K562 (cell line): ENCODE data around the gene CDHR1. TPM values are rescaled to one million over a fixed set of nuclear protein-coding genes. Genes with fewer than 3 reads are reported as not detected.

Experiments used
- ARID2 ChIP-seq: fragments of 450-650 bp; IDR thresholded peaks from 2 replicates; pipeline ENCODE4 v1.6.1; 2017; ENCODE audit warnings: antibody characterized with exemption, mild to moderate bottlenecking
- CC2D1A ChIP-seq: fragments of 450-650 bp; IDR thresholded peaks from 2 replicates; pipeline ENCODE4 v1.6.1; 2017; ENCODE audit warnings: mild to moderate bottlenecking
- CTBP1 ChIP-seq: fragments of 450-650 bp; IDR thresholded peaks from 2 replicates; pipeline ENCODE4 v1.6.1; 2016; ENCODE audit warnings: borderline replicate concordance
- EGR1 ChIP-seq: fragments of 450-650 bp; conservative IDR thresholded peaks from 2 replicates; pipeline ENCODE4 v1.6.1; 2017; ENCODE audit warnings: mild to moderate bottlenecking
- L3MBTL2 ChIP-seq: fragments of 450-650 bp; IDR thresholded peaks from 2 replicates; pipeline ENCODE4 v1.6.1; 2016; ENCODE audit warnings: mild to moderate bottlenecking, moderate library complexity
- MAZ ChIP-seq, 2 experiments: fragments of 450-650 bp in 1 of 2; sonication (generic) in 1 of 2; formaldehyde crosslinking; IDR thresholded peaks in 1 of 2; conservative IDR thresholded peaks in 1 of 2; 2 replicates each; pipeline versions ENCODE4 v1.4.0 to v1.5.0; 2020; ENCODE audit warnings: mild to moderate bottlenecking in 1 of 2, missing genetic modification reagents in 1 of 2
- MXI1 ChIP-seq: IDR thresholded peaks from 2 replicates; pipeline ENCODE4 v1.6.1; 2011; ENCODE audit warnings: low read depth, mild to moderate bottlenecking, improper control_type of control experiment, low read length
- MYBL2 ChIP-seq, 2 experiments: fragments of 450-650 bp in 1 of 2; sonication (generic) in 1 of 2; formaldehyde crosslinking in 1 of 2; IDR thresholded peaks; 2 replicates each; pipeline versions ENCODE4 v1.6.1 to v1.8.1; 2017 to 2022; ENCODE audit warnings: borderline replicate concordance in 1 of 2, inconsistent platforms in 1 of 2, low read depth in 1 of 2, mild to moderate bottlenecking in 1 of 2, missing genetic modification reagents in 1 of 2, moderate library complexity in 1 of 2
- RAD21 ChIP-seq, 2 experiments: fragments of 250-450 bp in 1 of 2; fragments of 450-650 bp in 1 of 2; sonication (Bioruptor Pico) in 1 of 2; formaldehyde crosslinking in 1 of 2; IDR thresholded peaks in 1 of 2; conservative IDR thresholded peaks in 1 of 2; 2 replicates each; pipeline versions ENCODE4 v1.4.0 to v1.8.0; 2020 to 2022; ENCODE audit warnings: mild to moderate bottlenecking in 2 of 2, moderate library complexity in 1 of 2
- SMC3 ChIP-seq: conservative IDR thresholded peaks from 2 replicates; pipeline ENCODE4 v1.6.1; 2011; ENCODE audit warnings: low read depth, low read length, improper control_type of control experiment; ENCODE audit not compliant: insufficient read depth
- STAG1 ChIP-seq: sonication (generic); formaldehyde crosslinking; IDR thresholded peaks from 2 replicates; pipeline ENCODE4 v1.5.0; 2020; ENCODE audit warnings: missing genetic modification reagents, borderline replicate concordance
- XRCC5 ChIP-seq: fragments of 200-400 bp; formaldehyde crosslinking; IDR thresholded peaks from 2 replicates; pipeline ENCODE4 v1.6.1; 2017; ENCODE audit warnings: low read depth, mild to moderate bottlenecking, low read length
- polyA plus RNA-seq, 8 experiments: library from polyadenylated mRNA; depleted of rRNA in 4 of 8; stranded (reverse) in 5 of 8; unstranded in 3 of 8; fragments of >200 nt; fragmentation: Nextera tagmentation in 2 of 8; fragmentation: Illumina TruSeq in 1 of 8; extraction: Ambion mirVana in 2 of 8; extraction: Trizol in 1 of 8; gene quantifications; 2 replicates each; pipeline versions ENCODE4 v1.2.1 to v1.2.3, GENCODE V29; 2011 to 2014; ENCODE audit warnings: inconsistent platforms in 1 of 8, missing spikeins in 1 of 8
- total RNA-seq, 7 experiments: library from RNA; depleted of rRNA in 6 of 7; stranded (reverse); fragments of >200 nt in 6 of 7; fragmentation: Illumina TruSeq in 2 of 7; extraction: Trizol in 2 of 7; gene quantifications; 2 replicates each; pipeline versions ENCODE4 v1.2.1 to v1.2.3, GENCODE V29; 2011 to 2021; ENCODE audit warnings: low replicate concordance in 1 of 7
- TF ChIP-seq, protein P1 (sequence below), 3 experiments: IDR thresholded peaks in 2 of 3; conservative IDR thresholded peaks in 1 of 3; 2 replicates each; pipeline ENCODE4 v1.5.1; 2011 to 2012; ENCODE audit warnings: low read length in 3 of 3, mild to moderate bottlenecking in 3 of 3, control low read depth in 2 of 3, improper control_type of control experiment in 1 of 3, inconsistent platforms in 1 of 3, low read depth in 1 of 3, mixed read lengths in 1 of 3, moderate library complexity in 1 of 3; ENCODE audit not compliant: insufficient read depth in 2 of 3
- TF ChIP-seq, protein P2 (sequence below), 2 experiments: fragments of 450-650 bp; conservative IDR thresholded peaks; 2 replicates each; pipeline ENCODE4 v1.6.1; 2017; ENCODE audit warnings: mild to moderate bottlenecking in 2 of 2, moderate library complexity in 2 of 2
- TF ChIP-seq, protein P3 (sequence below): fragments of 450-650 bp; formaldehyde crosslinking; IDR thresholded peaks from 2 replicates; pipeline ENCODE4 v1.4.0; 2020; ENCODE audit warnings: mild to moderate bottlenecking, moderate library complexity

The CDHR1 gene
- total and polyA plus RNA-seq, 9 of the 15 experiments (the other 6 are each of a cell fraction or from before 2014, with no cell fraction given) = 0.03 to 0.99 (median 0.20) TPM

GRCh38 chr10:84264611-84265141 is 70.3 kb downstream of the CDHR1 start (continued):
- TF ChIP-seq, protein P1, sequence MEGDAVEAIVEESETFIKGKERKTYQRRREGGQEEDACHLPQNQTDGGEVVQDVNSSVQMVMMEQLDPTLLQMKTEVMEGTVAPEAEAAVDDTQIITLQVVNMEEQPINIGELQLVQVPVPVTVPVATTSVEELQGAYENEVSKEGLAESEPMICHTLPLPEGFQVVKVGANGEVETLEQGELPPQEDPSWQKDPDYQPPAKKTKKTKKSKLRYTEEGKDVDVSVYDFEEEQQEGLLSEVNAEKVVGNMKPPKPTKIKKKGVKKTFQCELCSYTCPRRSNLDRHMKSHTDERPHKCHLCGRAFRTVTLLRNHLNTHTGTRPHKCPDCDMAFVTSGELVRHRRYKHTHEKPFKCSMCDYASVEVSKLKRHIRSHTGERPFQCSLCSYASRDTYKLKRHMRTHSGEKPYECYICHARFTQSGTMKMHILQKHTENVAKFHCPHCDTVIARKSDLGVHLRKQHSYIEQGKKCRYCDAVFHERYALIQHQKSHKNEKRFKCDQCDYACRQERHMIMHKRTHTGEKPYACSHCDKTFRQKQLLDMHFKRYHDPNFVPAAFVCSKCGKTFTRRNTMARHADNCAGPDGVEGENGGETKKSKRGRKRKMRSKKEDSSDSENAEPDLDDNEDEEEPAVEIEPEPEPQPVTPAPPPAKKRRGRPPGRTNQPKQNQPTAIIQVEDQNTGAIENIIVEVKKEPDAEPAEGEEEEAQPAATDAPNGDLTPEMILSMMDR (IDR thresholded peaks at IDR 0.05 in 2 of 3, conservative IDR thresholded peaks at IDR 0.05 in 1 of 3; ENCODE audit: insufficient read depth in 2 of 3, low read depth in 1 of 3, low read length in 3 of 3) = peak; percentile 90 to 98 (median 97)
- TF ChIP-seq XRCC5 = 0 out of 2 replicates have a peak, but pooled peaks have one; percentile 66
- TF ChIP-seq CTBP1 = 0 out of 2 replicates have a peak, but pooled peaks have one; percentile 13
- peak; percentile 88 for TF ChIP-seq SMC3
- peak; percentile 84 for TF ChIP-seq ARID2
- peak in 1 of 2 experiments; percentile 38; a peak in 1 of 4 replicates for TF ChIP-seq MAZ (CRISPR knock-in tag; conservative IDR thresholded peaks at IDR 0.05 in 1 of 2, IDR thresholded peaks at IDR 0.05 in 1 of 2)
- TF ChIP-seq, protein P2, sequence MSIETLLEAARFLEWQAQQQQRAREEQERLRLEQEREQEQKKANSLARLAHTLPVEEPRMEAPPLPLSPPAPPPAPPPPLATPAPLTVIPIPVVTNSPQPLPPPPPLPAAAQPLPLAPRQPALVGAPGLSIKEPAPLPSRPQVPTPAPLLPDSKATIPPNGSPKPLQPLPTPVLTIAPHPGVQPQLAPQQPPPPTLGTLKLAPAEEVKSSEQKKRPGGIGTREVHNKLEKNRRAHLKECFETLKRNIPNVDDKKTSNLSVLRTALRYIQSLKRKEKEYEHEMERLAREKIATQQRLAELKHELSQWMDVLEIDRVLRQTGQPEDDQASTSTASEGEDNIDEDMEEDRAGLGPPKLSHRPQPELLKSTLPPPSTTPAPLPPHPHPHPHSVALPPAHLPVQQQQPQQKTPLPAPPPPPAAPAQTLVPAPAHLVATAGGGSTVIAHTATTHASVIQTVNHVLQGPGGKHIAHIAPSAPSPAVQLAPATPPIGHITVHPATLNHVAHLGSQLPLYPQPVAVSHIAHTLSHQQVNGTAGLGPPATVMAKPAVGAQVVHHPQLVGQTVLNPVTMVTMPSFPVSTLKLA (conservative IDR thresholded peaks at IDR 0.05) = no peak
- peak; percentile 96 to 97 for TF ChIP-seq RAD21 (CRISPR knock-in tag; conservative IDR thresholded peaks at IDR 0.05 in 1 of 2, IDR thresholded peaks at IDR 0.05 in 1 of 2)
- TF ChIP-seq MXI1 = no peak
- TF ChIP-seq L3MBTL2 = 0 out of 2 replicates have a peak, but pooled peaks have one; percentile 14
- TF ChIP-seq, protein P3, sequence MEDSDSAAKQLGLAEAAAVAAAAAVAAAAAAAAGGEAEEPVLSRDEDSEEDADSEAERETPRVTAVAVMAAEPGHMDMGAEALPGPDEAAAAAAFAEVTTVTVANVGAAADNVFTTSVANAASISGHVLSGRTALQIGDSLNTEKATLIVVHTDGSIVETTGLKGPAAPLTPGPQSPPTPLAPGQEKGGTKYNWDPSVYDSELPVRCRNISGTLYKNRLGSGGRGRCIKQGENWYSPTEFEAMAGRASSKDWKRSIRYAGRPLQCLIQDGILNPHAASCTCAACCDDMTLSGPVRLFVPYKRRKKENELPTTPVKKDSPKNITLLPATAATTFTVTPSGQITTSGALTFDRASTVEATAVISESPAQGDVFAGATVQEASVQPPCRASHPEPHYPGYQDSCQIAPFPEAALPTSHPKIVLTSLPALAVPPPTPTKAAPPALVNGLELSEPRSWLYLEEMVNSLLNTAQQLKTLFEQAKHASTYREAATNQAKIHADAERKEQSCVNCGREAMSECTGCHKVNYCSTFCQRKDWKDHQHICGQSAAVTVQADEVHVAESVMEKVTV (CRISPR knock-in tag) = peak; percentile 89
- TF ChIP-seq EGR1 = peak; percentile 46; the same call in 1 of the 2 replicates
- TF ChIP-seq MYBL2 (IDR thresholded peaks at IDR 0.05; ENCODE audit: low read depth) = no peak
- TF ChIP-seq MYBL2 (CRISPR knock-in tag; IDR thresholded peaks at IDR 0.05; ENCODE audit: borderline replicate concordance) = no peak
- TF ChIP-seq STAG1 = peak; percentile 75; the same call in 1 of the 2 replicates
- TF ChIP-seq CC2D1A = peak; percentile 77
